CD4-positive, alpha-beta T cell (primary cell): ENCODE measurements around the gene GNG13. TPM values are rescaled to one million over a fixed set of nuclear protein-coding genes. Genes with fewer than 3 reads are reported as not detected.

Experiments
- ATAC-seq: fragments of 200-7000 bp; cut with Tn5 transposase; one replicate; pipeline ENCODE4 v1.10.0; 2022; ENCODE audit warnings: mild to moderate bottlenecking; ENCODE audit not compliant: poor library complexity
- CTCF ChIA-PET: fragments of 350-600 bp; sonication (Branson Sonifier 250); formaldehyde crosslinking; loops from one replicate; lab custom pipeline; 2021; ENCODE audit warnings: antibody characterized with exemption, inconsistent platforms; lab: Charles Lee
- POLR2A ChIA-PET: fragments of 350-600 bp; sonication (Branson Sonifier 250); formaldehyde crosslinking; loops from one replicate; lab custom pipeline; 2021; ENCODE audit warnings: antibody characterized with exemption, inconsistent platforms; lab: Charles Lee
- DNase-seq, 14 experiments: peaks; one replicate each; pipeline ENCODE4 v3.0.0-alpha.2; 2013 to 2020; ENCODE audit warnings: mixed read lengths in 2 of 14
- H3K27ac ChIP-seq, 2 donors: one replicate each; pipeline versions ENCODE4 v1.5.1 to v1.7.0; 2013; ENCODE audit warnings: low read length in 2 of 2, low read depth in 1 of 2, mild to moderate bottlenecking in 1 of 2
- H3K27me3 ChIP-seq, 2 experiments: 1 replicate in 1 of 2; 2 replicates in 1 of 2; pipeline versions ENCODE4 v1.6.1 to v1.7.0; 2013; ENCODE audit warnings: low read length in 2 of 2, control low read depth in 1 of 2, mild to moderate bottlenecking in 1 of 2, moderate library complexity in 1 of 2; ENCODE audit not compliant: insufficient read depth in 2 of 2, control insufficient read depth in 1 of 2
- H3K36me3 ChIP-seq: one replicate; pipeline ENCODE4 v1.6.1; 2013; ENCODE audit warnings: low read length, control low read depth; ENCODE audit not compliant: insufficient read depth
- H3K4me1 ChIP-seq: one replicate; pipeline ENCODE4 v1.6.1; 2013; ENCODE audit warnings: low read length, control low read depth; ENCODE audit not compliant: insufficient read depth
- H3K4me3 ChIP-seq: one replicate; pipeline ENCODE4 v1.5.1; 2013; ENCODE audit warnings: mild to moderate bottlenecking, low read length, moderate library complexity
- H3K9me3 ChIP-seq, 2 experiments: 1 replicate in 1 of 2; 2 replicates in 1 of 2; pipeline versions ENCODE4 v1.6.1 to v1.7.0; 2013; ENCODE audit warnings: low read length in 2 of 2, mild to moderate bottlenecking in 2 of 2, control low read depth in 1 of 2, moderate library complexity in 1 of 2; ENCODE audit not compliant: control insufficient read depth in 1 of 2, insufficient read depth in 1 of 2
- H3K27ac Mint-ChIP-seq: one replicate; pipeline ENCODE4 v1.8.0; 2020; ENCODE audit warnings: mixed read lengths
- H3K27me3 Mint-ChIP-seq: one replicate; pipeline ENCODE4 v1.8.0; 2021; ENCODE audit warnings: mixed read lengths
- H3K36me3 Mint-ChIP-seq: one replicate; pipeline ENCODE4 v1.8.0; 2021; ENCODE audit warnings: low read depth, mixed read lengths
- H3K4me1 Mint-ChIP-seq: one replicate; pipeline ENCODE4 v1.8.0; 2021; ENCODE audit warnings: low read depth, mixed read lengths
- H3K4me3 Mint-ChIP-seq: one replicate; pipeline ENCODE4 v1.8.0; 2020; ENCODE audit warnings: mild to moderate bottlenecking, mixed read lengths
- H3K9me3 Mint-ChIP-seq: one replicate; pipeline ENCODE4 v1.8.0; 2020; ENCODE audit warnings: mixed read lengths
- CTCF ChIP-seq: fragments of 200-600 bp; IDR thresholded peaks from one replicate; pipeline ENCODE4 v1.8.0; 2022; ENCODE audit warnings: antibody characterized with exemption, mild to moderate bottlenecking
- intact Hi-C, 2 experiments: fragments of 100-400 bp; cut with DNase I in 1 of 2; cut with micrococcal nuclease in 1 of 2; formaldehyde crosslinking; loops; one replicate each; pipeline versions ENCODE4 v1.15.1 to v1.9.0; 2023 to 2025; cut with DNase I, micrococcal nuclease
- total RNA-seq, 174 experiments: library from RNA in 2 of 174; stranded (reverse) in 2 of 174; gene quantifications; one replicate each; pipeline ENCODE4 v1.2.3 and lab custom pipeline; 2021 to 2026

The GNG13 gene
- total RNA-seq, 2 experiments from 2014 or later: not detected

- H3K4me3 Mint-ChIP-seq: peak overlapping the region; percentile 89
- intact Hi-C loops: no loop called here
- Histone ChIP-seq H3K27ac (no peak overlapping the region), H3K9me3 (no peaks in the 10 kb centered on the region), H3K4me3 (peak overlapping the region; percentile 87), H3K4me1 (peaks cover 34% of the 10 kb centered on the region), H3K27me3 (no peaks in the 10 kb centered on the region), H3K36me3 (peaks cover 10% of the 10 kb centered on the region)
- peaks cover 6% of the 10 kb centered on the region for H3K36me3 Mint-ChIP-seq
- ATAC-seq: no peak
- peak in 1 of 14 experiments; percentile 53 for DNase-seq
- H3K9me3 Mint-ChIP-seq: no peaks in the 10 kb centered on the region
- peak overlapping the region; percentile 9 for H3K27ac Mint-ChIP-seq
- TF ChIP-seq CTCF: no peak
- H3K27me3 Mint-ChIP-seq: no peaks in the 10 kb centered on the region
- ChIA-PET POLR2A (interaction anchor here (1.3 to 2.0 kb wide), 5 partner anchors 19 to 97 kb away, joined by 3 to 14 read pairs (median 7); partner anchors contain the start of genes CCDC78, CIAO3 and WDR24), CTCF (interaction anchor here (2.7 kb wide), 1 partner anchor 75 kb away, joined by 8 read pairs; no protein-coding TSS in a partner anchor)
- no peaks in the 10 kb centered on the region for H3K4me1 Mint-ChIP-seq
Measured at GRCh38 chr16:787321-787966, 13.1 kb downstream of the GNG13 start.

DNA sequence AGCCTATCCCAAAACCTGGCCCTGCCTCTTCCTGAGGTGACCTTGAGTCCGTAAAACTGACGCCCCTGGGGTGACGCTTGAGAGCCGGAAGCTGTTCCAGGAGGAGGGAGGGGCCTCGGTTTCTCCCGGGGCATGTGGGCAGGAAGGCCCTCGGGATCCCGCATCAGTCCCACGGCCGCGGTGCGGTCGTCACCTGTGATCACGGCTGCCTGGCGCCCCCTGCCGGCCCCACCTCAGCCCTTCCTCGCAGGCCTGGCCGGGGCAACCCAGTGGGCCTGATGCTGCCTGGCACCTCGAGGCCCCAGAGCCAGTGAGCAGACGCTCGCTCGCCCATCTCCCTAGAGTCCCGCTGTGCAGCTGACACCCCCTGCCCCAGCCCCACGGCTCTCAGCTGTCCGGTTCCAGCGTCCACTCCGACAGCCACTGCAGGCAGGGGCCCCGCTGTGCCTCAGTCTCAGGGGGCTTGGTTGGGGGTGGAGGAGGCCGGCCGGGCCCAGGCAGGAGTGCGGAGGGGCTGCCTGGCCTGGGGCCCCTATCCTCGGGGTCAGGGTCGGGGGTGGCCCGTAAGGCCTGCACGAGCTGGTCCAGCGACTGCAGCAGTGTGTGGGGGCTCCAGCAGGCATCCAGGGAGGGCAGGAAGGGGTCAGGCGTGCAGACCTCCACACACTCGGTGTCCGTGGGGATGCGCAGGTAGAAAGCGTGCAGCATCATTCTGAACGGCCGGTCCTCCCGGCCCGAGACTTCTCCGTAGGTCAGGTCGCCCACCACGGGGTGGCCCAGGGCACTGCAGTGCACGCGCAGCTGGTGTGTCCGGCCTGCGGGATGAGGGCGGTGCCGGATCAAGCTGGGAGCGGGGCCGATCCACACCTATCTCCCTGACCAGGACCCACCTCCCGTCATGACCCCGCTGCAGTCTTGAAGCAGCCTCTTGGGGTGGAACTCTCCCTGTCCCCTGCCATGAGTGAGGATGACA lies 14.7 kb downstream of the GNG13 start:
- no peaks in the 10 kb centered on the region for H3K27me3 Mint-ChIP-seq
- intact Hi-C loops: loop anchor here in 1 of 2 experiments (1.0 kb wide), 1 partner anchor 75 kb away; no protein-coding TSS in a partner anchor
- POLR2A ChIA-PET: interaction anchor here (1.0 to 1.6 kb wide), 3 partner anchors 58 to 90 kb away, joined by 3 to 5 read pairs (median 4); no protein-coding TSS in a partner anchor
- Histone ChIP-seq H3K27ac (no peak overlapping the region), H3K4me3 (no peak overlapping the region), H3K36me3 (peaks cover 10% of the 10 kb centered on the region), H3K9me3 (no peaks in the 10 kb centered on the region), H3K27me3 (no peaks in the 10 kb centered on the region), H3K4me1 (peaks cover 34% of the 10 kb centered on the region)
- H3K9me3 Mint-ChIP-seq: no peaks in the 10 kb centered on the region
- ATAC-seq (no peak), DNase-seq (peak; percentile 51 to 86 (median 70))
- TF ChIP-seq CTCF: peak; percentile 68
- CTCF ChIA-PET: interaction anchor here (2.2 kb wide), 1 partner anchor 74 kb away, joined by 9 read pairs; no protein-coding TSS in a partner anchor
- H3K36me3 Mint-ChIP-seq: peaks cover 6% of the 10 kb centered on the region
- H3K27ac Mint-ChIP-seq: no peak overlapping the region
- no peaks in the 10 kb centered on the region for H3K4me1 Mint-ChIP-seq
- peak overlapping the region; percentile 74 for H3K4me3 Mint-ChIP-seq

DNA sequence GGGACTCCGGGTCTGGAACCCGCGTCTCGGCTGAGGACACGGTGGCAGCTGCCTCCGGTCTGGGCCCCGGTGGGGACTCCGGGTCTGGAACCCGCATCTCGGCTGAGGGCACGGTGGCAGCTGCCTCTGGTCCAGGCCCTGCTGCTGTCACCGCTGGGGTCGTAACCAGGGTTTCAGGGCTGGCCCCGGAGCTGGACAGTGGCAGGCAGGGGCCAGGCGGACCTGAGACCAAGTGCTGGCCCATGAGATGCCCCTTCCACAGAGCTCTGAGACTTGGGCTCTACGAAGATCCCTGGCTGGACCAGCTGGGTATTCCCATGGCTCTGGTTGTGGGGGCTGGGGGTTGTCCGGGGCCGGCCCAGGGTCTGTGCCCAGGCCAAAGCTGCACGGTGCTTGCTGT lies 16.1 kb downstream of the GNG13 start:
- no peak for TF ChIP-seq CTCF
- H3K9me3 ChIP-seq: no peaks in the 10 kb centered on the region
- ATAC-seq (no peak), DNase-seq (no peak)
- H3K4me1 ChIP-seq: peaks cover 30% of the 10 kb centered on the region
- H3K36me3 Mint-ChIP-seq: peaks cover 6% of the 10 kb centered on the region
- H3K4me1 Mint-ChIP-seq: no peaks in the 10 kb centered on the region
- intact Hi-C loops: no loop called here
- no peak overlapping the region for H3K27ac ChIP-seq
- no peak overlapping the region for H3K27ac Mint-ChIP-seq
- no peaks in the 10 kb centered on the region for H3K27me3 Mint-ChIP-seq
- H3K9me3 Mint-ChIP-seq: no peaks in the 10 kb centered on the region
- POLR2A ChIA-PET: interaction anchor here (1.1 kb wide), 1 partner anchor 72 kb away, joined by 4 read pairs; no protein-coding TSS in a partner anchor
- H3K4me3 ChIP-seq: no peak overlapping the region
- no peak overlapping the region for H3K4me3 Mint-ChIP-seq
- CTCF ChIA-PET: interaction anchor here (2.2 kb wide), 1 partner anchor 72 kb away, joined by 9 read pairs; no protein-coding TSS in a partner anchor
- H3K36me3 ChIP-seq: peaks cover 10% of the 10 kb centered on the region
- no peaks in the 10 kb centered on the region for H3K27me3 ChIP-seq
